ENCODE results near the gene APOB.

Gene APOB

DNA sequence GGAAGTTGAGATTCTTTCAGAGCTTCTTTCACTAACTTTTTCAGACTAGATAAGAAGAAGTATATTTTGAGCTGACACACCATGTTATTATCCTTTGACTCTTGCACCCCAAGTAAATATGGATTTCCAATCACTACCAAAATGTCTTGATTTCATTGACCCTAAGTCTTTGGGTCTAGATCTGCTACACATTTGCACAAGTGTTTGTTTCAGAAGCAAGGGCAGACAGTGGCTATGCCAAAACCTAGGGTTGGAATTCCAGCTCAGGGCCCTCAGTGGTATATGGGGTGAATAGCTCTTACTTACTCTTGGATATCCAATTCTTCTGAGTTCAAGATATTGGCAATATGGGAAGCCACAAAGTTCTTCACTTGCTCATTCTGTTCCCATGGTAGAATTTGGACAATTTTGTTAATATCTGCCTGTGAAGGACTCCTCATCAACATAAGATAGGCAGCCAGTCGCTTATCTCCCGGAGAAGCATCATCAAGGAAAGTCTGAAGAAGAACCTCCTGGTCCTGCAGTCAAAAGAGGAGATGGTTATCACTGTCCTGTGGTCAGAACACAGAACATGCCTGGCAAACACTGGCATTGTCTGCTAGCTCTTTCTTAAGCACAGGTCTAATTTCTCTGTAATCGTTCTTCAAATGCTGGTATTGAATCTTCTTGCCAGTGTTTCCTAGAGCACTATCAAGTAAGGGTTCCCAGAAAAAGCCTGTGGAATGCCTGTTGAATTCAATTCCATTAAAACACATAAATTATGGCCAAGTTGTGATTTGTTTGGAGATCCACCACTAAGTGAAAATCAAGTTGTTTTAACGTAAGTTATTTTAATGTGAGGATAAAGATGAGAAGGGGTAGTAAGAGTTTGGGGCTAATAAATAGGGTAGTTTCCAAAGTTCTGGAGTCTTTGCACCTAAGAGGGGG lies 15.6 kb downstream of the APOB start:
- no peak for TF ChIP-seq CTCF (conservative IDR thresholded peaks at IDR 0.05; ENCODE audit: low read depth, low read length)
- H3K4me2 ChIP-seq = no peak overlapping the region
- H3K79me2 ChIP-seq (ENCODE audit: insufficient read depth, low read depth) = no peaks in the 10 kb centered on the region
- no peaks in the 10 kb centered on the region for H3K36me3 ChIP-seq (ENCODE audit: insufficient read depth)
- H3K4me1 ChIP-seq (ENCODE audit: low read depth, poor library complexity, severe bottlenecking) = no peaks in the 10 kb centered on the region
- no peaks in the 10 kb centered on the region for H3K27me3 ChIP-seq (ENCODE audit: insufficient read depth, low read depth)
- H2AFZ ChIP-seq (ENCODE audit: low read depth) = no peak overlapping the region
- no peak overlapping the region for H3K4me3 ChIP-seq (IDR thresholded peaks at IDR 0.05; ENCODE audit: insufficient read depth, low read depth, low read length)
- H4K20me1 ChIP-seq (ENCODE audit: insufficient read depth) = no peaks in the 10 kb centered on the region
- H3K27ac ChIP-seq = no peak overlapping the region
- H3K9ac ChIP-seq = no peak overlapping the region

GRCh38 chr2:21026479-21027282 lies 17.2 kb downstream of the APOB start:
- H3K4me1 ChIP-seq (ENCODE audit: low read depth, poor library complexity, severe bottlenecking) = no peaks in the 10 kb centered on the region
- H3K27ac ChIP-seq = no peak overlapping the region
- H3K9ac ChIP-seq = no peak overlapping the region
- TF ChIP-seq CTCF (conservative IDR thresholded peaks at IDR 0.05; ENCODE audit: low read depth, low read length) = no peak
- no peak overlapping the region for H2AFZ ChIP-seq (ENCODE audit: low read depth)
- H3K4me3 ChIP-seq (IDR thresholded peaks at IDR 0.05; ENCODE audit: insufficient read depth, low read depth, low read length) = no peak overlapping the region
- H3K36me3 ChIP-seq (ENCODE audit: insufficient read depth) = no peaks in the 10 kb centered on the region
- no peaks in the 10 kb centered on the region for H4K20me1 ChIP-seq (ENCODE audit: insufficient read depth)
- no peaks in the 10 kb centered on the region for H3K79me2 ChIP-seq (ENCODE audit: insufficient read depth, low read depth)
- no peaks in the 10 kb centered on the region for H3K27me3 ChIP-seq (ENCODE audit: insufficient read depth, low read depth)
- H3K4me2 ChIP-seq = no peak overlapping the region

- Histone ChIP-seq H3K36me3 (ENCODE audit: insufficient read depth) (no peaks in the 10 kb centered on the region), H3K27me3 (ENCODE audit: insufficient read depth, low read depth) (no peaks in the 10 kb centered on the region), H4K20me1 (ENCODE audit: insufficient read depth) (no peaks in the 10 kb centered on the region), H3K9ac (no peak overlapping the region), H3K4me2 (no peak overlapping the region), H2AFZ (ENCODE audit: low read depth) (no peak overlapping the region), H3K4me3 (IDR thresholded peaks at IDR 0.05; ENCODE audit: insufficient read depth, low read depth, low read length) (no peak overlapping the region), H3K27ac (no peak overlapping the region), H3K4me1 (ENCODE audit: low read depth, poor library complexity, severe bottlenecking) (no peaks in the 10 kb centered on the region), H3K79me2 (ENCODE audit: insufficient read depth, low read depth) (no peaks in the 10 kb centered on the region)
- TF ChIP-seq CTCF (conservative IDR thresholded peaks at IDR 0.05; ENCODE audit: low read depth, low read length) = no peak
Measured at GRCh38 chr2:21025690-21026478, 18.0 kb downstream of the APOB start.

- TF ChIP-seq CTCF (conservative IDR thresholded peaks at IDR 0.05; ENCODE audit: low read depth, low read length) = no peak
- H3K9ac ChIP-seq = no peak overlapping the region
- no peaks in the 10 kb centered on the region for H3K36me3 ChIP-seq (ENCODE audit: insufficient read depth)
- no peaks in the 10 kb centered on the region for H4K20me1 ChIP-seq (ENCODE audit: insufficient read depth)
- H3K4me1 ChIP-seq (ENCODE audit: low read depth, poor library complexity, severe bottlenecking) = no peaks in the 10 kb centered on the region
- no peaks in the 10 kb centered on the region for H3K27me3 ChIP-seq (ENCODE audit: insufficient read depth, low read depth)
- H3K4me2 ChIP-seq = no peak overlapping the region
- no peaks in the 10 kb centered on the region for H3K79me2 ChIP-seq (ENCODE audit: insufficient read depth, low read depth)
- no peak overlapping the region for H3K27ac ChIP-seq
- H2AFZ ChIP-seq (ENCODE audit: low read depth) = no peak overlapping the region
- no peak overlapping the region for H3K4me3 ChIP-seq (IDR thresholded peaks at IDR 0.05; ENCODE audit: insufficient read depth, low read depth, low read length)
Measured at GRCh38 chr2:21024722-21025389, 19.0 kb downstream of the APOB start.
